ENCODE measurements around the gene ZNF385C.

GRCh38 chr17:41977991-41978390, 120.3 kb downstream of the ZNF385C start:
- TF ChIP-seq CTCF (conservative IDR thresholded peaks at IDR 0.05; ENCODE audit: low read length) = no peak
- no peak for TF ChIP-seq EZH2phosphoT487 (IDR thresholded peaks at IDR 0.05; ENCODE audit: borderline replicate concordance, low read depth, low read length)

Data from OCI-LY7 (cell line).